Cardiac muscle cell (in vitro differentiated cells and primary cell): ENCODE measurements around the gene RAB40C. TPM values are rescaled to one million over a fixed set of nuclear protein-coding genes. Genes with fewer than 3 reads are reported as not detected.
A peak's percentile ranks its signal among the peaks of the same experiment; 100 is the strongest.

Source experiments
- DNase-seq, 2 donors: peaks; one replicate each; pipeline versions ENCODE4 v3.0.0 to v3.0.0-alpha.2; 2010 to 2017; ENCODE audit warnings: low read depth in 1 of 2, low spot score in 1 of 2
- H3K27ac ChIP-seq: fragments of 200-600 bp; sonication (generic); 2 replicates; pipeline ENCODE4 v1.5.1; 2016
- H3K27me3 ChIP-seq: fragments of 200-600 bp; sonication (generic); 2 replicates; pipeline ENCODE4 v1.6.0; 2016; ENCODE audit warnings: control low read depth
- H3K36me3 ChIP-seq: fragments of 200-600 bp; sonication (generic); 2 replicates; pipeline ENCODE4 v1.5.1; 2016; ENCODE audit warnings: control low read depth
- H3K4me1 ChIP-seq: fragments of 200-600 bp; sonication (generic); 2 replicates; pipeline ENCODE4 v1.8.1; 2017; ENCODE audit warnings: low read depth, mild to moderate bottlenecking, mixed run types
- H3K4me3 ChIP-seq: fragments of 200-600 bp; sonication (generic); 2 replicates; pipeline ENCODE4 v1.5.1; 2016; ENCODE audit warnings: mild to moderate bottlenecking
- H3K9me3 ChIP-seq: fragments of 200-600 bp; sonication (generic); 2 replicates; pipeline ENCODE4 v1.5.1; 2017; ENCODE audit warnings: low read depth, mild to moderate bottlenecking, control low read depth
- CTCF ChIP-seq: IDR thresholded peaks from 2 replicates; pipeline ENCODE4 v1.5.1; 2012; ENCODE audit warnings: low read depth, mild to moderate bottlenecking, low read length
- polyA plus RNA-seq: library from polyadenylated mRNA; unstranded; fragments of >200 nt; fragmentation: Nextera tagmentation; extraction: Ambion mirVana; gene quantifications from 2 replicates; pipeline ENCODE4 v1.2.1, GENCODE V29; 2016
- total RNA-seq: library from RNA; depleted of rRNA; stranded (reverse); fragments of >200 nt; gene quantifications from 2 replicates; pipeline ENCODE4 v1.2.3, GENCODE V29; 2016

The RAB40C gene
- total and polyA plus RNA-seq, 2 experiments from 2014 or later = 30.8 to 45.9 TPM

DNA sequence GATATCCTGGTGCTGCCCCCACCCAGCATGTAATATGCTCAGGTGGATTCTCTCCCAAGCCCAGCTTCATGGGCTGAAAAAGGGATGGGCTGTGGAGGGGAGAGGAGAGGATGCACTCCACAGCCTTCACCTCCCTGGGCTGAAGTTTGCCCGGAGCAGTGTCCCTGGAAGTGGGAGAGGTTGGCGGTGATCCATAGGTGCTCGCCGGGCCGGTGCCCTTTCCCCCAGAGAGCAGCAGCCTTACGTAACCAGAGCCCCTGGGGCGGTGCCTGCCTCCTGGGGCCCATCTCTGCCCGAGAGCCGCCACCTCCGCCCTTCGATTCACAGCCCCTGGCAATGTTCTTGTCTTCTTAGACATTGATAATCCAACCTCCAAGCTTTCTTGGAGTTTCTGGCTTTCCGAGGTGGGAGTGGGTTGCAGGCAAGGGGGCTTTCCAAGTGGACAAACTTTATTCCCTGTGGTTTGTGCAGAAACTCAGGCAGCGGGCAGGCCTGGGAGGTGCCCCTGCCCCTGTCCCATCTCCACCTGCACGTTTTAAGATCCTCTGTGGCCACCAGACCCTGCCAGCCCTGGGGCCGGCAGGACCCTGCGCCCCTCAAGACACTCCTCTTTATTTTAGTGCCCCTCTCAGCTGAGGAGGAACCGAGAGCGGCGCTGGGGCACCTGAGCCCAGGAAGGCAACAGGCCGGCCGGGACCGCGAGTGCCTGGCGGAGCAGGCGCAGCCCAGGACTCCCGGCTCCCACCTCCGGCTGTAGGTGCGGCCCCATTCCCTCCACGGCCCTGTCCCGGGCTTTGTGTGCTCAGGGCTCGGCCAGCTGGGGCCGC is 56.2 kb downstream of the RAB40C start:
- Histone ChIP-seq H3K4me3 (no peak overlapping the region), H3K27ac (no peak overlapping the region), H3K4me1 (peaks cover 17% of the 10 kb centered on the region), H3K27me3 (no peaks in the 10 kb centered on the region), H3K9me3 (no peaks in the 10 kb centered on the region), H3K36me3 (no peaks in the 10 kb centered on the region)
- no peak for DNase-seq
- TF ChIP-seq CTCF = no peak

- DNase-seq = no peak
- TF ChIP-seq CTCF = no peak
- Histone ChIP-seq H3K4me1 (peaks cover 17% of the 10 kb centered on the region), H3K36me3 (no peaks in the 10 kb centered on the region), H3K4me3 (no peak overlapping the region), H3K27me3 (no peaks in the 10 kb centered on the region), H3K27ac (no peak overlapping the region), H3K9me3 (no peaks in the 10 kb centered on the region)
Observed at GRCh38 chr16:646679-647172, 56.9 kb downstream of the RAB40C start.

GRCh38 chr16:647173-647902 is 57.5 kb downstream of the RAB40C start:
- no peak for DNase-seq
- peak overlapping the region; percentile 16 for H3K27ac ChIP-seq
- H3K4me3 ChIP-seq = no peak overlapping the region

GRCh38 chr16:648071-648780 is 58.4 kb downstream of the RAB40C start:
- TF ChIP-seq CTCF = peak; percentile 42
- no peaks in the 10 kb centered on the region for H3K27me3 ChIP-seq
- H3K4me1 ChIP-seq = peaks cover 12% of the 10 kb centered on the region
- H3K9me3 ChIP-seq = no peaks in the 10 kb centered on the region
- H3K4me3 ChIP-seq = peak overlapping the region; percentile 66
- peak; percentile 31 to 37 for DNase-seq
- H3K27ac ChIP-seq = peak overlapping the region; percentile 85
- no peaks in the 10 kb centered on the region for H3K36me3 ChIP-seq

More at GRCh38 chr16:647173-647902, 57.5 kb downstream of the RAB40C start:
- TF ChIP-seq CTCF = no peak
- Histone ChIP-seq H3K27me3 (no peaks in the 10 kb centered on the region), H3K9me3 (no peaks in the 10 kb centered on the region), H3K36me3 (no peaks in the 10 kb centered on the region), H3K4me1 (peaks cover 17% of the 10 kb centered on the region)
